SK-N-MC (cell line): ENCODE data around the gene TMEM14A.

Source experiments
- EZH2 ChIP-seq: fragments of 200-600 bp; sonication (generic); IDR thresholded peaks from one replicate; pipeline ENCODE4 v1.6.1; 2017; ENCODE audit warnings: antibody characterized with exemption
- POLR2AphosphoS5 ChIP-seq: IDR thresholded peaks from 2 replicates; pipeline ENCODE4 v1.6.1; 2012; ENCODE audit warnings: mild to moderate bottlenecking, low read depth, low read length, borderline replicate concordance

DNA sequence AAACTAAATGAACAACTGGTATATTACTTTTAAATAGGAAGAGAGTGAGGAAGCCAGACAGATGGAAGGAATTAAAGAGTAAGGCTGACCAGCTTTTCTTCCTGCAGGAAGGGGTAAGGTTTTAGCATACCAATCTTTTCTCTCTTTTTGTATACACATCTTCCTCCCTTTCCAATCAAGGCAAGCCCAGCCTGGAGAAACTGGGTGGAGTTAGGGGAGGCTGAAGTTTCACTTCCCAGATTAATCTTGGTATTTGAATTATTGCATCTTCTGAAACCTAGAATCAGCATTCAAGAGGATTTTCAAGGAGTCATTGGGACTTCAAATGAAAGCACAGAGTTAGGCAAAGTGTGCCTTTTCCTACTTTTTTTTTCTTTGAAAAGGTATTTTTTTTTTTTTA is 33.1 kb downstream of the TMEM14A start:
- TF ChIP-seq EZH2 (no peak), POLR2AphosphoS5 (no peak)
